GM18861 (cell line): ENCODE results near the gene KIAA1958.

Source experiments
- ATAC-seq: cut with Tn5 transposase; IDR thresholded peaks from one replicate; pipeline ENCODE4 v1.9.1; 2021; ENCODE audit not compliant: unreplicated experiment

Gene KIAA1958, protein sequence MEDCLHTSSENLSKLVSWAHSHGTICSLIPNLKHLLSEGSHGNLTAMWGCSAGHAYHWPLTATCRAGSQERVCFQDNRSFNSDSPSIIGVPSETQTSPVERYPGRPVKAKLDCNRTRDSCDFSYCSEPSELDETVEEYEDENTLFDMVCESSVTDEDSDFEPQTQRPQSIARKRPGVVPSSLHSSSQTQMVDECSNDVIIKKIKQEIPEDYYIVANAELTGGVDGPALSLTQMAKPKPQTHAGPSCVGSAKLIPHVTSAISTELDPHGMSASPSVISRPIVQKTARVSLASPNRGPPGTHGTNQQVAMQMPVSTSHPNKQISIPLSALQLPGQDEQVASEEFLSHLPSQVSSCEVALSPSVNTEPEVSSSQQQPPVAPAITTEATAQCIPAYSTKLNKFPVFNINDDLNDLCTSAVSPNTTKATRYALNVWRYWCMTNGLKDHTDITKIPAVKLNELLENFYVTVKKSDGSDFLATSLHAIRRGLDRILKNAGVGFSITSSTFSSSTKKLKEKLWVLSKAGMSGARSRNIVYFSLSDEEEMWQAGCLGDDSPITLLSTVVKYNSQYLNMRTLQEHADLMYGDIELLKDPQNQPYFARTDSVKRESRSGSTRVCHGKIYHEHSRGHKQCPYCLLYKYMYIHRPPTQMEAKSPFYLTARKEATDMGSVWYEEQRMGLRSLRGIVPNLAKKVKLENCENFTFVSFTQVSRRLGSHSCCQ

DNA sequence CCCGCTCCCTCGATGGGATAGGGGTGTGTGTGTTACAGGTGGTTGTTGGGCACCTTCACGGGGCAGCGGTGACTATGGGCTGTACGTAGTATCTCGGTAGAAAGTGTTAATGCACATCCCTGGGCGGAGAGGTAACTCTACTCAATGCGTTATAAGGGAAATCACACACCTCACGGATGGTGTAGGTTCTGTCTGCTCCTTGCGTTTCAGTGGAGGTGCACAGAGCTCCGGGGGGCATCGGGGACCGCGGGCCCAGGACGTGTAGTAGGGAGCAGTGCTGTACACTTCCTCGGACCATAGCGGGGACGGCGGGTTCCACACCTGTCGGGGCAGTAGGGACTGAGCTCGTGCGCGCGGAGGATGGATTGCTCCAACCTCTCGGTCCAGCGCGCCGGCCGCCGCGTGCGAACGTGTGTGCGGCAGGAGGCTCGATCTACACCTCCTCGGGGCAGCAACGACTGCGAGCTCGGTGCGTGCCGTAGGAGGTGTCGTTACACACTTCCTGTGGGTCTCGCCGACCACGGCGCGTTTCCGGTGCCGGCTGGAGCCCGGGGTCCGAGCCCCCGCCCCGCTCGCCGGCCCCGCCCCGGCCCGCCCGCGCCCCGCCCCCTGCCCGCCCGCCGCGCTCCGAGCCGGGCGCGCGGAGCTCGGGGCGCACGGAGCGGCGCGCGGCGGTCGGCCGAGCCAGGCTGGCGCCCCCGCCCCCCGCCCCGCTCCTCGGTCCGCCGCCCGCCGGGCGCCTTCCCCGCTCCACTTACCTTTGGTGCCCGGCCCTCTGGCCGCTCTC, at the start of gene KIAA1958:
Gene KIAA1958, plus strand, starts transcription at position 607 of the 787 bp plus-strand sequence. CDS start 87,254 bp downstream, outside the sequence.
- peak; percentile 87 for ATAC-seq

DNA sequence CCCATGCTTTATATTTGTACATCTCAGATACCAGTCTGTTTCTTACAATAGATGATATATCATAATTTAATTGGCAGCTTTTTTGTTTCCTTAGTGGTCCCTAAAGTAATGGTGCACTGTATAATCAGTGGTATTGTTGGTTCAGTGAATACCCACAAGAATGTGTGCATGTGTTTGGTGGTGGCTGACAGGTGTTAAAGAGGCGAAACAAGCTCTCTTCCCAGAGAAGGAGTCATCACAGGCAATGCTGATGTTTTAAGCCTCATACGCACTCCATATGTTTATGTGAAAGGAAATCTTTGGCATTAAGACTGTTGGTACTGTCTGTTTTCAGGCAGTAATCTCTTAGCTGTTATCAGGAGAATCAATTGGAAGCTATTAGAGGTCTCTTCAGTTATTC, 49.2 kb upstream of the KIAA1958 start:
- no peak for ATAC-seq

DNA sequence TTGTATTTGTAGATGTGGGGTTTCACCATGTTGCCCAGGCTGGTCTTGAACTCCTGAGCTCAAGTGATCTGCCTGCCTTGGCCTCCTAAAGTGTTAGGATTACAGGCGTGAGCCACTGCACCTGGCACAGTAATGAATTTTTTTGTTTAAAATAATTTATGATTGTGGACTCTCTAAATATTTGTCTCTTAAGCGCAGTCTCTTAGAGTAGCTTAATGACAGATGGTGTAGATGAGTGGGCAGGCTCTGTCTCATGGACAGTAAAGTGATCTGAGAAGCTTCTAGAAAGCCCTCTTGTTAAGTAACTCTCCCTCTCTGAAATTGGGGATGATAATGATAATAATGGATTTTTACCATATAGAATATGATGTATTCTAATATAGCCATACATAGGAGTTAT, 47.5 kb upstream of the KIAA1958 start:
- no peak for ATAC-seq

DNA sequence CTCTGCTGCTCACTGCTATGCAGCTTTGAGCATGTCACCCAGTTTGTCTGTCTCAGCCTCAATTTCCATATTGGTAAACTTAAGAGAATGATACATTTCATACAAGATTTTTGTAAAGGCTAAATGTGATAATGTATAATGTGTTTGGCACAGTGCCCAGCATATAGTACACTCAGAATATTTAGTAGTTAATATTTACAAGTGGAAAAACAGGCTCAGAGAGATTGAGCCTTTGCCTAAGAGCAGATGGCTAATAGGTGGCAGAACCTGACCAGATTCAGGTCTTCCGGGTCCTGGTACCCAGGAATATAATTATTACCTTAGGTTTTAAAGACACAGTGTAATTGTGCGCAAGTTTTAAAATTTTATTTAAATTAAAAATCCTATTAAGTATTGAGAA, 46.8 kb upstream of the KIAA1958 start:
- no peak for ATAC-seq

DNA sequence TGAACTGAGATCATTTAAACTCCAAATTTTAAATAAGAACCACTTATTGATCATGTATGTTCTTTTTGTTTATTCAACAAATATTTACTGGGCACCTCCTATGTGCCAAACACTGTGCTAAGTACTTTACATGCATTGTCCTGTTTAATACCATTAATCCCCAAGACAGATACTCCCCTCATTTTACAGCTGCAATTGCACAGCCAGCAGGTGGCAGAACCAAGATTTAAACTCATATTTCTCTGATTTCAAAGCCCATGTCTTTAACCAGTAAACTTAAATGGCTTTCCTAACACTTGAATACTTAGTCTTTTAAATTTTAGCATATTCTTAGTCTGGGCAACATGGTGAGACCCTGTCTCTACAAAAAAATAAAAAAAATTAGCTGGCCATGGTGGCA, 43.4 kb upstream of the KIAA1958 start:
- no peak for ATAC-seq

DNA sequence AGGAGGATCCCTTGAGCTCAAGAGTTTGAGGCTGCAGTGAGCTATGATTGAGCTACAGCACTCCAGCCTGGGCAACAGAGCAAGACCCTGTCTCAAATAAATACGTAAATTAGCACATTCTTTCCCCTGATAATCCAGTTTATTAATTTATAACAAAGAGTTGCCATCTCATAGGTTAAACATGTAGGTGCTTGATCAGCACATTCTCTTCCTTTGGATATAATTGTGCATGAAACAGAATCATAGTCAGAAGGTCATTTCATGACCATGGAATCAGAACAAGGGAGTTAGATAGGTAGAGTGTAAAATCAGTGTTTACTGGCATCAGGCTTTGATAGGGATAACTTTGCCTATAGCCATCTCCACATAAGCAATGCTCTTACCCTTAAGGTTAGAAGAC, 43.0 kb upstream of the KIAA1958 start:
- ATAC-seq, result no peak

DNA sequence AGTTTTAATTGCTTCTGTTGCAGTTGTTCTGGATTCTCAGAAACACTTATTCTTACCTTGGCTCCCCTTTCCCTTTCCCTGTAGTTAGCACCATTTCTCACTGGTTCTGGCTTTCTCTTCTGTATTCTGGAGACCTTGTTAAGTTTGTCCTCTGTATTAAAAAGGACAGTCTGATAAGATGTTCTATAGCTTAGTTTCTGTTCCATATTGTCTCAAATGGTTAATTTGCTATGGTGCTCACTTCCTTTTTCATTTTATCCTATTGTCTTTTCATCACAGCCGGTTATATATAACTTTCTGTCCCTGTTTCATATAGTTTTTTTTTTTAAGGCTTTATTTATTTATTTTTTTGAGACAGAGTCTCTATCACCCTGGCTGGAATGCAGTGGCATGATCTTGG, 41.4 kb upstream of the KIAA1958 start:
- ATAC-seq, result no peak

DNA sequence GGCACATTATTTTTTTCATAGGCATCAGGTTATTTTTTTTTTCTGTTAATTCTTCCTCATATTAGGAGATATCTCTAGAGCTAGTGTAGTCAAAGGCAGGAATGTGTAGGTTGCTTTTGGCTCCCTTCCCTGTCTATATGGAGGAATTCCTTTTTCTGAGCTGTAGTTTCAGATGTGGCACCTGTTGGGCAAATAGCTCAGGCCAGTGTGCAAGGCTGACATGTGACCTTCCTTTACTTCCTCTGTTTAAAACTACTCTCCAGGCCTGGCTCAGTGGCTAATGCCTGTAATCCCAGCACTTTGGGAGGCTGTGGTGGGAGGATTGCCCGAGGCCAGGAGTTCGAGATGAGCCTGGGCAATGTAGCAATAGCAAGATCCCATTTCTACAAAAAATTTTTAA, 40.5 kb upstream of the KIAA1958 start:
- no peak for ATAC-seq

DNA sequence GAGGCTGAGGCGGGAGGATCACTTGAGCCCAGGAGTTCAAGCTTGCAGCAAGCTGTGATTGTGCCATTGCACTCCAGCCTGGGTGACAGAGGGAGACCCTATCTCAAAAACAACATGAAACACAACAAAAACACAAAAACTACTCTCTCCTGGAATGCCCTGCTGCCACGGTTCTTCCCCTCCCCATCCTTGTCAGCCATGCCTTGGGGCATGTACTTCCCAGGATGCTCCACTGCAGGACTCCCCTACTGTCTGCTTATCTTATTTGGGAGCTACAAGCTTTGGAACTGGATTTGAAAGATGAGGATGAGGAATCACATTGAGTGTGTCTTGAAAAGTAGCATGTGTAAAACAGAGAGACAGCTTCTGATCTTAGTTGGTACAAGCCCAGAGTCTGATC, 40.1 kb upstream of the KIAA1958 start:
- ATAC-seq, result no peak

DNA sequence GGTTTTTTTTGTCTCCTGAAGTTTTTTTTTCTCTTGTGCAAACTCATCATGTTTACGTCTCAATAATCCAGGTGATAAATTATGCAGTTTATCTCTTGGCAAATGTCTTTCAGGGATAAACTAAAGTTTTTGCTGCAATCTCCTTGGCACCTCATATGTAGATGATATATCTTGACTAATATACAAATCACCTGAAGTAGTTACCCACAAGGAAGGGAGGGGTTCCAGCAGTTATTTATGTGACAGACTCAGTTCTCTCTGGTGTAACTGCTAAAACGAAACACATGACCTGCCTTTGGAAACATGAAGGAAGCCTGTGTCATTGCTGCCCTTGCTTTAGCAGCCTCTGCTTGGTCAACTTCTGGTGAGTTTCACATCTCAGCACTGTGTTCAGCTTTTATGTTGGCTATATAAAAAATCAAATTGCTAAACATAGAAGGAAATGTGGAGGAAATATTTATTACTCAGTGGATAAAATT, 39.3 kb upstream of the KIAA1958 start:
- ATAC-seq, result no peak

DNA sequence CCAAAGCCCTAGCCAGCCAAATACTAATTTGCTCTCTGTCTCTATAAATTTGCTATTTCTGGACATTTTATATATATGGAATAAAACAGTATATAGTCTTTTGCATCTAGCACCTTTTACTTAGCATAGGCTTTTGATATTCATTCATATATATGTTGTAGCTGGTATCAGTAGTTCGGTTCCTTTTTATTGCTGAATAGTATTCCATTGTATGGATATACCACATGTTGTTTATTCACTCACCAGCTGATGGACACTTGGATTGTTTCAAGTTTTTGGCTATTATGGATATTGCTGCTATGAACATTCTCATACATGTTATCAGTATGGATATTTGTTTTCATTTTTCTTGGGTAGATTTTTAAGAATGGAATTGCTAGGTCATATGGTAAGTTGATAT, 23.8 kb upstream of the KIAA1958 start:
- no peak for ATAC-seq

DNA sequence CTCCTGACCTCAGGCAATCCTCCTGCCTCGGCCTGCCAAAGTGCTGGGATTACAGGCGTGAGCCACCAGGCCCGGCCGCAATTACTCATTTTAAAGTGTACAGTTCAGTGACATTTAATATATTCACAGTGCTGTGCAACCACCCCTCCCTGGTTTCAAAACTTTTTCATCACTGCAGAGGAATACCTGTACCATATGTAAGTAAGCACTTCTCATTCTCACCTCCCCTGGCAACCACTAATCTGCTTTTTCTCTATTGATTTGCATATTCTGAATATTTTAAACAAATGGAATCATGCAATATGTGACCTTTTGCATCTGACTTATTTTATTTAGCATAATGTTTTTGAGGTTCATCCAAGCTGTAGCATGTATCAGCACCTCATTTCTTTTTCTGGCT, 21.3 kb upstream of the KIAA1958 start:
- ATAC-seq, result no peak

DNA sequence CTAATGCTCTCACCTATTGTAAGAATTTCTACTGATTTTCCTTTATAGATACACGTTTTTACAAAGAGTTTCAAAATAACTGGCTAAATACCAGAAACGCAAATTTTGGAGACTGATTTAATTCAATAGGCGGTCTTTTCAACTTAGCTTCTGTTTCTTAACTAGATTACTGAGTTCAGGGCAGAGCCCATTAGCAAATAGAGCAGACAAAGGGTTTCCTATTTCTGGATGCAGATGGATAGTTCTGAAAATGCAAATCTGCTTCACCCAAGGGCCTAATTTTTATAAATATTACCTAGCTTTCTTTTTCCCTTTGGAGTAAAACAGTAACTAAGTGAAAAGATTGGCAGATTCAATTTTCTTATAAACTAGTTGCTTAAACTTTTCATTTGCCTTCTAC, 13.6 kb upstream of the KIAA1958 start:
- ATAC-seq, result no peak

DNA sequence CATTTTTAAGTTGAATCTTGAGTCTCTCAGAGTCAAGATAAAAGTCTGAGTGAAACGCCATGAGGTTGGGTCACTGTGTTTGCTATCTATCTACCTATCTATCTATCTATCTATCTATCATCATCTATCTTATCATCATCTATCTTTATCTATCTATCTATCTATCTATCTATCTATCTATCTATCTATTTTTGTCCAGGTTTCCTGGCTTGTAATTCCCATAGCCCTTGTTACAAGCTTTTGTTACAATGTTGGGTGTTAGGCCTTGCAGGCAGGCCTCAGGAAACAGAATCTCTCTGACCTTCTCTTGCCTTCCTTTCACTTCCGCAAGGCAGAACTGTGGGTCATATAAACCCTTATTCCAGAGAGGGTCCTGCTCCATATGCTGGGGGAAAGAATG, 12.6 kb upstream of the KIAA1958 start:
- no peak for ATAC-seq

DNA sequence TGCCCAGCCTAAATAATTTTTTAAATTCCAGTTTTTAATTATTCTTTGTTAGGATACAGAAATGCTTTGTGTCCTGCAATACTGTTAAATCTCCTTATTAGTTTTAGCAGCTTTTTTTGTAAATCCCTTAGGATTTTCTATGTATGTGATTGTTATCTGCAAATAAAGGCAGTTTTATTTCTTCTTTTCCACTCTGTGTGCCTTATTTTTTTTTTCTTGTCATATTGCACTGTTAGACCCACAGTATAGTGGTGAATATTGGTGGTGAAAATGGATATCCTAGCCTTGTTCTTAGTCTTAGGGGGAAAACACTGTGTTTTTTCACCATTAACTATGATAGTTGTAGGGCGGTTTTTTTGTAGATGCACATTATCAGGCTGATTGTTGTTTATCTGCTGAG, 11.3 kb upstream of the KIAA1958 start:
- ATAC-seq, result no peak

DNA sequence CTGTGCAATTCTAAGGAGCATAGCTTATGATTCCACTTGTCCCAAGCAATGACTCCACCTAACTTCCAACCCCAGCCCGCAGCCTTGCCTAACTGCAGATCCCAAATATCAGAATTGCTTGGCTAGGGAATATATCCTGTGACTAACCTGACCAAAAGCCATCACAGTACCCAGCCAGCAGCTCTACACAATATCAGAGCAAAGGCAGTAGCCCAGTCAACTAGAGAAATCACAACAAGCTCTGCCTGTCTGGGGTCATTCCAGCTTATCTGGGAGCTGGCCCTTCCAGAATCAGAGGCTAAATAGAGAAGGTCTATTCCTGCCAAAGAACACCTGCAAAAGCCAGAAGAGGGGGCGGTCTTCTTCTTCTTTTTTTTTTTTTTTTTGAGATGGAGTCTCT, 9.3 kb upstream of the KIAA1958 start:
- no peak for ATAC-seq

DNA sequence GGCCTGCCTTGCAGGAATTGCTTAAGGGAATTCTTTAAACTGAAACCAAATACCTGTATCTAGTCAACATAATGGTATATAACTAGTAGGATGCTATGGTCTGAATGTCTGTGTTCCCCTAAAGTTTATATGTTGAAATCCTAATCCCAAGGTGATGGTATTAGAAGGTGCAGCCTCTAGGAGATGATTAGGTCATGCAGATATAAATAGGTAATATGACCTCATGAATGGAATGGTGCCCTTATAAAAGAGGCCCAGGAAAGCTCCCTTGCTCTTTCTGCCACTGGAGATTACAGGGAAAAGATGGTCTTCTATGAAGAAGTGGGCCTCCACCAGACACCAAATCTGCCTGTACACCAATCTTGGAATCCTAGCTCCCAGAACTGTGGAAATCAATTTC, 7.4 kb upstream of the KIAA1958 start:
- no peak for ATAC-seq

DNA sequence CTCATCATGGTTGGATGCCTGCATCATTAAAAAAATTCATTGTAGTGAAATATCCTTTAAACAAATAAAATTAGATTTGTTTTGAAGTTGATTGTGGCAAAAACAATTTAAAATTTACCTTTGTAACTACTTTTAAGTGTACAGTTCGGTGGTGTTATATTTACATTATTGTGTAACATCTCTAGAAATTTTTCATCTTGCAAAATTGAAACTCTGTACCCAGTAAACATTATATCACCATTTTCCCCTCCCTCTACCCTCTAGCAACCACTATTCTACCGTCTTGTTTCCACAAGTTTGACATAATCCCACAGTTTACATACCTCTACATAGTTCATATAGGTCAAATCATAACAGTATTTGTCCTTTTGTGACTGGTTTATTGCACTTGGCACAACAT, 2.0 kb upstream of the KIAA1958 start:
- ATAC-seq, result no peak

DNA sequence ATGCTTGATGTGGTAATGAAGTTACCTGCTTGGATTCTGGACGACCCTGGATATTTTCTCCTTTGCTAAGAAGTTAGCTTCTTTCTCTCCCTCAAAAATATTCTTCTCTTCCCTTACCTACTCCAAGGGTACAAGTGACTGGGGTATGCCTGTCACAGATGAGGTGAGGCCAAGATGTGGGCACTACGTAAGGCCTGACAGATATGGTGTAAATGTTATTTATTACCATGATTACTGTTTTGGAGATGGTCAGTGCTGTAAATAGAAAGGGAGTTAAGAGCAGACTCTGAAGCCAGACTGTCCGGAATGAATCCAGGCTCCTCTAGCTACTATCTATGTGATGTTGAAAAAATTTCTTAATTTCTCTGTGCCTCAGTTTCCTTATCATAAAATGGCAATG, 1.1 kb upstream of the KIAA1958 start:
- no peak for ATAC-seq

DNA sequence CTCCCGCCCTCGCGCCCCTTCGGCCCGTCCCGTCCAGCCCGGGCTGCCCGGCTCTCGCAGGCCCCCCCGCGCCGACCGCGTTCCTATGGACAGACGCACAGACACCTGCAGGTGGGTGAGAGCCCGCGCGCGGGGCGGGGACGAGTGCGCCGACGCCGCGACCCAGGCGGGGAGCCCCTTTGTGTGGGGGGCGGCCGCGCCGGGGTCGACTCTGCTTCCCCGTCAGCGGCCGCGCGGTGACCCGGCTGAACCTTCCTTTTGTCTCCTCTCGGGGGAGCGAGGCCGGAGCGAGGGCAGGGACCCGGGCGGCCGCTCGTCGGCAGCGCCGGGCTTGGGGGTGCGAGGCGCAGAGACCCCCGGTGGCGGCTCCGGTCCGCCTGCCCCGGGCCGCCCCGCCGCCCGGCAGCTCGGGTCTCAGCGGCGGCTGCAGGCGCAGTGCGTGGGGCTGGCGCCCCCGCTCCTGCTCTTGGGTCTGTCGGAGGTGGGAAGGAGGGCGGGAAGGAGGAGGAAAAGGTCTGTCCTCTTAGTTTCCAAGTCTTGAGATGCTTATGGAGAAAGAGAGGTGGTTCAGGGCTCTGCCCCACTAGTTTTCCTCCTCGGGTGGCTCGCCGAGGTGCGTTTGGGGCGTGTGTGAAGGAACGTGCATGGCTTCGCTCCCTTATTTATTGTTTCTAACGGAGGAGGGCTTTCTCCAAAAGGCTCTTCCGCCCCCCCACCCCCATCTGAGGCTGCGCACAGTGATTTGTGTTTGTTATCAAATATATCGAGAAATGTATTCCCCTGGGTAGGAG, 576 bp downstream of the KIAA1958 start:
- ATAC-seq, result peak; percentile 38

DNA sequence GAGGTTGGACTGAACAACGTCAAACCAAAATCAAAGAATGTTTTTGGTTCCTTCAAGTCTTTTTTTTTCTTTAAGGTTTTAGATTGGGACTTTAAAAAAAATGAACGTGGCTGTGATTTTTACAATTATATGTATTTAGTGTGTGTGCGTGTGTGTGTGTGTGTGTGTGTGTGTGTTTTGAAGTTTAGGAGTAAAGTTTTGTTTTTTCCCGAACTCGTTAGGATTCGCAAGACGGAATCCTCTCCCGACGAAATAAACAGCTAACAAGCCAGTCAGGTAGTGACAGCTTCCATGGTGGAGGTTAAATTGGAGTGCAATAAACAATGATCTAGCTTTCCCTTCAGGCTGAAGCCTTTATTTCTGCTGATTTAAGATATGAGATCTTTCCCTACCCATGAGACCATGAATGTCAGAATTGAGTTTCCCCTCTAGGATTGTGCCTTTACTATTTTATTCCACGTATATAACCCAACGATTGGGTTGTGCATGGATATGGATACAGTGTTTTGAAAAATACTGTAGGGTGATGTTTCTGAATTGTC, 1.2 kb downstream of the KIAA1958 start:
- ATAC-seq, result no peak
